NCI-H2107 (cell line): ENCODE measurements around the gene NMNAT1.
A peak's percentile ranks its signal among the peaks of the same experiment; 100 is the strongest.
"Not testable (repeated sequence)": the region's sequence is repeated elsewhere in the genome, so short reads cannot be mapped to it uniquely, and the experiment has no call there.

Source experiments
- DNase-seq: peaks from one replicate; lab custom pipeline; 2025; lab: John Stamatoyannopoulos, UW

NMNAT1 gene

DNA sequence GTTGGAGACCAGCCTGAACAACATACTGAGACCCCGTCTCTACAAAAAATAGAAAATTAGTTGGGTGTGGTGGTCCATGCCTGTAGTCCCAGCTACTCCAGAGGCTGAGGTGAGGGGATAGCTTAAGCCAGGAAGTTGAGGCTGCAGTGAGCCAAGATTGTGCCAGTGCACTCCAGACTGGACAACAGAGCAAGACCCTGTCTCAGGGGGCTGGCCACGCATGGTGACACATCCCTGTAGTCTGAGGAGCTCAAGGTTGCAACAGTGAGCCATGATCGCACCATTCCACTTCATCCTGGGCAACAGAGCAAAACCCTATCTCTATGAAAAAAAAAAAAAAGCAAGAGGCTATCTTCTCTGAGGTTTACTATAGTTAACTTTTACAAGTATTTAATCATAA lies 76.8 kb downstream of the NMNAT1 start:
- no peak for DNase-seq

DNA sequence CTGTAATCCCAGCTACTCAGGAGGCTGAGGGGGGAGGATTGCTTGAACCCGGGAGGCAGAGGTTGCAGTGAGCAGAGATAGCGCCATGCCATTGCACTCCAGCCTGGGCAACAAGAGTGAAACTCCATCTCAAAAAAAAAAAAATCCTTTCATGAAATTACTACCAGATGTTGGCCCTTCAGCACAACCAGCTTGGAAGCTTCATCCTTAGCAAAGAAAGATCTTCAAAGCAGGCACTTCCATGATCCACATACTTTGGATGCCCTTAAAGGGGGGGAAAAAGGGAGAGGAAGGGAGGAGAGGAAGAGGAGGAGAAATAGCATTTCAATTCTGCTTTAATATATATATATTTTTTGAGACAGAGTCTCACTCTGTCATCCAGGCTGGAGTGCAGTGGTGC lies 77.4 kb downstream of the NMNAT1 start:
- not testable (repeated sequence) for DNase-seq

DNA sequence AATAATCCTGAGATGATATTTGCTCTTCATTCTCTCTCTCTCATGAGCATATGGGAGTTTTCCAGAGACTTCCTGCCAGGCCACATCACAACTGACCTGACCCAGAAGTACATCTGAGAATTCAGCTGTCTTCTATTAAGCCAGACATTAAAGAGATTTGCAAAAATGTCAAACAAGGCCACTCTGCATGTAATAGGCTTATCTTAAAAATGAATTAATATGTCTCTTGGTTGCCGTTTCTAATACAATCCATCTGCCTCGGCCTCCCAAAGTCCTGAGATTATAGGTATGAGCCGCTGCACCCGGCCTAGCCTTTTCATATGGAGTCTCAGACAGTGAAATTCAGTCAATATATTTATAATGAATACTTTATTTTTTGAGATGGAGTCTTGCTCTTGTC lies 78.7 kb downstream of the NMNAT1 start:
- DNase-seq: not testable (repeated sequence)

DNA sequence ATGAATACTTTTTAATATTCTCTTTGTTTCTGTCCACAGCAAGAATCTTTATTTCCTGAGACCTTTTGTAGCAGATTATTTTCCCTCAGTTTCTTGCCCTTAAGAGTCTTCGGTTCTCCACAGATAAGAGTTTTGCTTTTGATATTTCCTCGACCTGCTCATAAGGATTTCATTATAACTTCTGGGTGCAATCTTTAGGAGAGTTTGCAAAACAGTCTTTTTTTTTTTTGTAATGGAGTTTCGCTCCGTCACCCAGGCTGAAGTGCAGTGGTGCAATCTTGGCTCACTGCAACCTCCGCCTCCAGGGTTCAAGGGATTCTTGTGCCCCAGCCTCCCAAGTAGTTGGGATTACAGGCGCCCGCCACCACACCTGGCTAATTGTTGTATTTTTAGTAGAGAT lies 79.4 kb downstream of the NMNAT1 start:
- no peak for DNase-seq

GRCh38 chr1:10025354-10025753 lies 82.1 kb downstream of the NMNAT1 start:
- no peak for DNase-seq

GRCh38 chr1:10027027-10027426 lies 83.8 kb downstream of the NMNAT1 start:
- DNase-seq: no peak

- not testable (repeated sequence) for DNase-seq
Measured at GRCh38 chr1:10028956-10029500, 85.8 kb downstream of the NMNAT1 start.

- no peak for DNase-seq
Measured at GRCh38 chr1:10031461-10031860, 88.2 kb downstream of the NMNAT1 start.

DNA sequence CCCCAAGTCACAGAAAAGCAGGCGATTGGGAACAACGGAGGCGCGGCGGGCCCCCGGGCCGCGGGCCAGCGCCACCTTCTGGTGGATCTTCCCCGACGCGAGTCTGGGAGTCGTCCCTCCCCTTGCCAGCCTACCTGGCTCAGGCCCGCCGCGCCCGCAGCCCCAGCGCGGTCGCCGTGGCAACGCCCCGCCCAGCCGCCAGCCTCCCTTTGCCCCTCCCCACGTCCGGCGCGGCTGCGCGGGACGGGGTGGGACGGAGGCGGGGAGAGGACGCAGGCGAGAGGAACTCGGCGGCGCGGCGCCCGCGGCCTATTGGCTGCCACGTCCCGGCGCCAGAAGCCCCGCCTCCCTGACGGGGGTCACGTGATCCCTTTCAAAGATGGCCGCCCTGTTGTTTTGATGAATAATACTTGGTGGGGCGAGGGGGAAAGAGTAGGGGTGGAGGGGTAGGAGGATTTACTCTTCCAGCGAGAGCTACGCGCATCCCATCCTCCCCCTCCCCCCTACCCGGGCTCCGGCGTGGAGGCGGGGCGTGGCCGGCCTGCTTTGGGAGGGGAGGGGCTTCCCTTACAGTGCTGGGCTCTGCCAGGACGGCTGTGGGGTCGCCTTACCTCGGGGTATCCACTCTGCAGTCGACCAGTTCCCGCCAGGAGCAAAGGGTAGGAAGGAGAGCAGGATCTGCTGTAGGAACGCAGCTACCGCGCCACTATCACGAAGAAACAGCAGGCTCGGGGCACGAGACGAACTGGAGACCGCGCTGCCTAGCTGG lies 89.5 kb downstream of the NMNAT1 start, which contains the start of gene UBE4B:
Gene UBE4B (plus strand): TSS at position 369 of the 769 bp plus-strand sequence. CDS start 713 bp downstream, outside the sequence.
- DNase-seq: peak; percentile 21

DNA sequence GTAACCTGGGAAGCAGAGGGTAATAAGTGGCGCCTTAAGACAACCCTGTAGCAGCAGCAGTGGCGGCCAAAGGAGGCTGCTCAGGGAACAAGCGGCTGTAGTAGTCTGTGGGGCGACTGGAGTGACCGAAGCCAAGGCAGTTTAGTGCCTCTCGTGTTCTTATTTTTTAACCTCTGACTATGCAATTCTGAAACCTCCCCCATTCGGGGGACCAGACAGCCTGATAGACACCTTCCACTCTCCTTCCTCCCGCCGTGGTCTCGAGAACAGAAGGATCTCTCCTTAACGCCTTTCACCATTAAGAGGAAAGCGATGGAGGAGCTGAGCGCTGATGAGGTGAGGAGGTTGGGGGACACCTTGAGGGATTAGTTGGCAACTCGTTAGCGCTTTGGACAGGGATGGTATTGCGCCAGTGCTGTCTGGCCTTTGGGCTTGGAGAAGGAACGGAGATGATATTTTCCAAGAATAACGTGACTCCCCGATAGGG lies 90.1 kb downstream of the NMNAT1 start:
- no peak for DNase-seq
